Measurements from ENCODE around the gene EXPH5.

The EXPH5 gene

GRCh38 chr11:108568195-108568858 lies 25.2 kb downstream of the EXPH5 start:
- no peaks in the 10 kb centered on the region for H3K9me3 ChIP-seq (ENCODE audit: insufficient read depth, low read length, severe bottlenecking)
- peaks cover 3% of the 10 kb centered on the region; the same call in 1 of the 2 replicates for H3K4me1 ChIP-seq (ENCODE audit: insufficient read depth, low read length)
- ATAC-seq (ENCODE audit: insufficient read depth, low read depth) (no peak), DNase-seq (no peak)
- no peak overlapping the region for H2AFZ ChIP-seq (ENCODE audit: low read depth, low read length)
- H3K9ac ChIP-seq (ENCODE audit: low read depth, low read length) = no peak overlapping the region
- H3K27ac ChIP-seq (ENCODE audit: low read length) = no peak overlapping the region
- no peaks in the 10 kb centered on the region for H4K20me1 ChIP-seq (ENCODE audit: insufficient read depth, low read length)
- no peak for TF ChIP-seq CTCF (IDR thresholded peaks at IDR 0.05; ENCODE audit: borderline replicate concordance, extremely low read depth, low read length, poor library complexity, severe bottlenecking)
- no peak for TF ChIP-seq EZH2 (IDR thresholded peaks at IDR 0.05; ENCODE audit: borderline replicate concordance, low read depth, low read length, severe bottlenecking)
- no peak overlapping the region for H3K4me2 ChIP-seq (ENCODE audit: insufficient read depth, low read length)
- H3K27me3 ChIP-seq (ENCODE audit: insufficient read depth, low read length, poor library complexity) = no peaks in the 10 kb centered on the region
- no peak overlapping the region for H3K4me3 ChIP-seq (ENCODE audit: low read depth in 1 of 2, low read length in 2 of 2)
- H3K36me3 ChIP-seq (ENCODE audit: insufficient read depth, low read length) = no peaks in the 10 kb centered on the region
- no peaks in the 10 kb centered on the region for H3K79me2 ChIP-seq (ENCODE audit: insufficient read depth, low read length)

- Histone ChIP-seq H4K20me1 (ENCODE audit: insufficient read depth, low read length) (no peaks in the 10 kb centered on the region), H3K9ac (ENCODE audit: low read depth, low read length) (no peak overlapping the region), H3K9me3 (ENCODE audit: insufficient read depth, low read length, severe bottlenecking) (no peaks in the 10 kb centered on the region), H3K79me2 (ENCODE audit: insufficient read depth, low read length) (no peaks in the 10 kb centered on the region), H3K36me3 (ENCODE audit: insufficient read depth, low read length) (no peaks in the 10 kb centered on the region), H3K27ac (ENCODE audit: low read length) (no peak overlapping the region), H2AFZ (ENCODE audit: low read depth, low read length) (no peak overlapping the region), H3K4me3 (ENCODE audit: low read depth in 1 of 2, low read length in 2 of 2) (no peak overlapping the region), H3K4me1 (ENCODE audit: insufficient read depth, low read length) (no peaks in the 10 kb centered on the region), H3K27me3 (ENCODE audit: insufficient read depth, low read length, poor library complexity) (peaks cover 4% of the 10 kb centered on the region), H3K4me2 (ENCODE audit: insufficient read depth, low read length) (no peak overlapping the region)
- TF ChIP-seq EZH2 (IDR thresholded peaks at IDR 0.05; ENCODE audit: borderline replicate concordance, low read depth, low read length, severe bottlenecking) (no peak), CTCF (IDR thresholded peaks at IDR 0.05; ENCODE audit: borderline replicate concordance, extremely low read depth, low read length, poor library complexity, severe bottlenecking) (no peak)
- DNase-seq (no peak), ATAC-seq (ENCODE audit: insufficient read depth, low read depth) (no peak)
Observed at GRCh38 chr11:108565653-108566052, 27.9 kb downstream of the EXPH5 start.

GRCh38 chr11:108562746-108563581 lies 30.6 kb downstream of the EXPH5 start:
- Histone ChIP-seq H3K27me3 (ENCODE audit: insufficient read depth, low read length, poor library complexity) (peaks cover 4% of the 10 kb centered on the region), H3K9ac (ENCODE audit: low read depth, low read length) (no peak overlapping the region), H3K79me2 (ENCODE audit: insufficient read depth, low read length) (no peaks in the 10 kb centered on the region), H3K4me3 (ENCODE audit: low read depth in 1 of 2, low read length in 2 of 2) (no peak overlapping the region), H3K9me3 (ENCODE audit: insufficient read depth, low read length, severe bottlenecking) (no peaks in the 10 kb centered on the region), H3K4me1 (ENCODE audit: insufficient read depth, low read length) (no peaks in the 10 kb centered on the region), H3K4me2 (ENCODE audit: insufficient read depth, low read length) (no peak overlapping the region), H3K27ac (ENCODE audit: low read length) (no peak overlapping the region), H4K20me1 (ENCODE audit: insufficient read depth, low read length) (no peaks in the 10 kb centered on the region), H3K36me3 (ENCODE audit: insufficient read depth, low read length) (no peaks in the 10 kb centered on the region), H2AFZ (ENCODE audit: low read depth, low read length) (no peak overlapping the region)
- ATAC-seq (ENCODE audit: insufficient read depth, low read depth) (no peak), DNase-seq (no peak)
- TF ChIP-seq CTCF (IDR thresholded peaks at IDR 0.05; ENCODE audit: borderline replicate concordance, extremely low read depth, low read length, poor library complexity, severe bottlenecking) = no peak
